Parathyroid adenoma (tissue), 2 donors: ENCODE results near the gene PPP3CB.

Experiments used
- H2AFZ ChIP-seq: fragments of 300-600 bp; sonication (generic); one replicate; pipeline ENCODE4 v1.7.0; 2017; ENCODE audit warnings: antibody characterized with exemption, mild to moderate bottlenecking
- H3K27ac ChIP-seq: fragments of 300-600 bp; sonication (generic); one replicate; pipeline ENCODE4 v1.7.0; 2017
- H3K27me3 ChIP-seq: fragments of 300-600 bp; sonication (generic); one replicate; pipeline ENCODE4 v1.7.0; 2017; ENCODE audit warnings: low read length; ENCODE audit not compliant: control insufficient read depth, insufficient read depth
- H3K36me3 ChIP-seq: fragments of 300-600 bp; sonication (generic); one replicate; pipeline ENCODE4 v1.7.0; 2017; ENCODE audit warnings: low read length; ENCODE audit not compliant: control insufficient read depth, insufficient read depth
- H3K4me1 ChIP-seq: fragments of 300-600 bp; sonication (generic); one replicate; pipeline ENCODE4 v1.7.0; 2017; ENCODE audit warnings: control low read depth
- H3K4me2 ChIP-seq: fragments of 300-600 bp; sonication (generic); one replicate; pipeline ENCODE4 v1.7.0; 2017; ENCODE audit warnings: low read length
- H3K4me3 ChIP-seq: fragments of 300-600 bp; sonication (generic); one replicate; pipeline ENCODE4 v1.7.0; 2017; ENCODE audit warnings: low read depth, low read length
- H3K79me2 ChIP-seq: fragments of 300-600 bp; sonication (generic); one replicate; pipeline ENCODE4 v1.7.0; 2017; ENCODE audit warnings: control low read depth
- H3K9ac ChIP-seq: fragments of 300-600 bp; sonication (generic); one replicate; pipeline ENCODE4 v1.7.0; 2017; ENCODE audit warnings: mild to moderate bottlenecking
- H3K9me3 ChIP-seq: fragments of 300-600 bp; sonication (generic); one replicate; pipeline ENCODE4 v1.7.0; 2017; ENCODE audit warnings: low read length; ENCODE audit not compliant: control insufficient read depth
- CTCF ChIP-seq: fragments of 300-600 bp; sonication (generic); IDR thresholded peaks from one replicate; pipeline ENCODE4 v1.7.0; 2017; ENCODE audit warnings: antibody characterized with exemption, mild to moderate bottlenecking
- donor health status: primary hyperparathyroidism.

PPP3CB gene

GRCh38 chr10:73459683-73460314 is 36.0 kb downstream of the PPP3CB start:
- Histone ChIP-seq H3K36me3 (no peaks in the 10 kb centered on the region), H3K4me3 (no peak overlapping the region), H3K4me1 (no peaks in the 10 kb centered on the region), H2AFZ (no peak overlapping the region), H3K27ac (no peak overlapping the region), H3K79me2 (no peaks in the 10 kb centered on the region), H3K9me3 (no peaks in the 10 kb centered on the region), H3K4me2 (no peak overlapping the region), H3K27me3 (no peaks in the 10 kb centered on the region), H3K9ac (no peak overlapping the region)
- TF ChIP-seq CTCF, result no peak

GRCh38 chr10:73456187-73456890 is 39.5 kb downstream of the PPP3CB start:
- H3K4me2 ChIP-seq, result no peak overlapping the region
- no peak overlapping the region for H3K9ac ChIP-seq
- H3K9me3 ChIP-seq, result no peaks in the 10 kb centered on the region
- no peaks in the 10 kb centered on the region for H3K36me3 ChIP-seq
- TF ChIP-seq CTCF, result no peak
- H3K27ac ChIP-seq, result no peak overlapping the region
- H3K79me2 ChIP-seq, result no peaks in the 10 kb centered on the region
- no peak overlapping the region for H3K4me3 ChIP-seq
- no peaks in the 10 kb centered on the region for H3K27me3 ChIP-seq
- H2AFZ ChIP-seq, result no peak overlapping the region
- no peaks in the 10 kb centered on the region for H3K4me1 ChIP-seq

- Histone ChIP-seq H3K9me3 (no peaks in the 10 kb centered on the region), H3K4me2 (no peak overlapping the region), H3K27ac (no peak overlapping the region), H3K79me2 (peaks cover 2% of the 10 kb centered on the region), H3K9ac (no peak overlapping the region), H3K4me3 (no peak overlapping the region), H3K4me1 (no peaks in the 10 kb centered on the region), H2AFZ (no peak overlapping the region), H3K27me3 (no peaks in the 10 kb centered on the region), H3K36me3 (no peaks in the 10 kb centered on the region)
- no peak for TF ChIP-seq CTCF
Observed at GRCh38 chr10:73449113-73449512, 46.7 kb downstream of the PPP3CB start.

- Histone ChIP-seq H3K27me3 (no peaks in the 10 kb centered on the region), H3K36me3 (no peaks in the 10 kb centered on the region), H3K79me2 (peaks cover 2% of the 10 kb centered on the region), H3K9ac (no peak overlapping the region), H3K4me3 (no peak overlapping the region), H2AFZ (no peak overlapping the region), H3K9me3 (no peaks in the 10 kb centered on the region), H3K4me2 (no peak overlapping the region), H3K27ac (no peak overlapping the region), H3K4me1 (no peaks in the 10 kb centered on the region)
- TF ChIP-seq CTCF, result no peak
Observed at GRCh38 chr10:73448384-73448783, 47.4 kb downstream of the PPP3CB start.

- no peaks in the 10 kb centered on the region for H3K27me3 ChIP-seq
- no peak overlapping the region for H2AFZ ChIP-seq
Observed at GRCh38 chr10:73446926-73447325, 48.9 kb downstream of the PPP3CB start.

More at GRCh38 chr10:73446926-73447325, 48.9 kb downstream of the PPP3CB start:
- no peak overlapping the region for H3K4me2 ChIP-seq
- H3K9me3 ChIP-seq, result no peaks in the 10 kb centered on the region
- TF ChIP-seq CTCF, result no peak
- no peak overlapping the region for H3K4me3 ChIP-seq
- H3K4me1 ChIP-seq, result no peaks in the 10 kb centered on the region
- peaks cover 2% of the 10 kb centered on the region for H3K79me2 ChIP-seq
- H3K36me3 ChIP-seq, result no peaks in the 10 kb centered on the region
- H3K9ac ChIP-seq, result no peak overlapping the region
- H3K27ac ChIP-seq, result no peak overlapping the region
